Measurements from ENCODE around the gene RBM23. TPM values are rescaled to one million over a fixed set of nuclear protein-coding genes. Genes with fewer than 3 reads are reported as not detected.

Gene RBM23
- total RNA-seq, 1 donor from 2014 or later: 52.4 TPM

DNA sequence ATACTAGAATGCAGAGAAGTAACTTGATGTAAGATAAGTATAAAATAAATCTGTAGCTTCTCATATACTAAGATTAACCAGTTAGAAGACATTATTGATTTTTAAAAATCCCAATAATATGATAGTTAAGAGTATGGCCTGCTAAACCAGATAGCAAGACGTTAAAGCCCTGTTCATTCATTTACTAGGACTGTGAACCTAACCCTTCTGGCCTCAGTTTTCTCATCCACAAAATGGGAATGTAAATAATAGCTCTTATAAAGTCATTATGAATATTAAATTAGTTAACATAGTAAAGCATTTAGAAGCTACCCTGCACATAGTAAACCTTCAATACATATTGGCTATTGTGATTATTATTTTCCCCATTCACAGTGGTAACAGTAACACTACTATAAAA is 16.2 kb upstream of the RBM23 start:
- no peak overlapping the region for H3K27ac Mint-ChIP-seq (ENCODE audit: unreplicated experiment)
- H3K4me1 Mint-ChIP-seq (ENCODE audit: unreplicated experiment): no peaks in the 10 kb centered on the region
- no peak overlapping the region for H3K4me3 Mint-ChIP-seq (ENCODE audit: unreplicated experiment)
- peaks cover 2% of the 10 kb centered on the region for H3K27me3 Mint-ChIP-seq (ENCODE audit: unreplicated experiment)
- TF ChIP-seq, protein P1, sequence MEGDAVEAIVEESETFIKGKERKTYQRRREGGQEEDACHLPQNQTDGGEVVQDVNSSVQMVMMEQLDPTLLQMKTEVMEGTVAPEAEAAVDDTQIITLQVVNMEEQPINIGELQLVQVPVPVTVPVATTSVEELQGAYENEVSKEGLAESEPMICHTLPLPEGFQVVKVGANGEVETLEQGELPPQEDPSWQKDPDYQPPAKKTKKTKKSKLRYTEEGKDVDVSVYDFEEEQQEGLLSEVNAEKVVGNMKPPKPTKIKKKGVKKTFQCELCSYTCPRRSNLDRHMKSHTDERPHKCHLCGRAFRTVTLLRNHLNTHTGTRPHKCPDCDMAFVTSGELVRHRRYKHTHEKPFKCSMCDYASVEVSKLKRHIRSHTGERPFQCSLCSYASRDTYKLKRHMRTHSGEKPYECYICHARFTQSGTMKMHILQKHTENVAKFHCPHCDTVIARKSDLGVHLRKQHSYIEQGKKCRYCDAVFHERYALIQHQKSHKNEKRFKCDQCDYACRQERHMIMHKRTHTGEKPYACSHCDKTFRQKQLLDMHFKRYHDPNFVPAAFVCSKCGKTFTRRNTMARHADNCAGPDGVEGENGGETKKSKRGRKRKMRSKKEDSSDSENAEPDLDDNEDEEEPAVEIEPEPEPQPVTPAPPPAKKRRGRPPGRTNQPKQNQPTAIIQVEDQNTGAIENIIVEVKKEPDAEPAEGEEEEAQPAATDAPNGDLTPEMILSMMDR (IDR thresholded peaks at IDR 0.05; ENCODE audit: unreplicated experiment): no peak
- DNase-seq (ENCODE audit: low spot score): no peak
- no peaks in the 10 kb centered on the region for H3K9me3 Mint-ChIP-seq (ENCODE audit: unreplicated experiment)
- H3K36me3 Mint-ChIP-seq (ENCODE audit: low read depth, unreplicated experiment): no peaks in the 10 kb centered on the region

DNA sequence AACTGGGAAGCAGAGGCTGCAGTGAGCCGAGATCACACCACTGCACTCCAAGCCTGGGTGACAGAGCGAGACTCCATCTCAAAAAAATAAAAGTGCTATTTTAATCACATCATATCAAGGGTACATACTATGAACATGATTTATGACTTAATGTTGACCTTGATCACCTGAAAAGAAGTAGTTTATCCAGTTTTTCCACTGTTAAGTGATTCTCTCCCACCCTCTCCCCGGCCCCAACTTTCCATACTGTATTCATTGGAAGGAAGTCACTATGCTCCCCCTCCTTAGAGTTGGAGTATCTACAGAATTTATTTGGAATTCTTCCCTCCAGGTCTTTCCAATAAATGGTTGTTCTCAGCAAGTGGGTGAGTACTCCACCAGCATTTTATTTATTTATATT is 13.2 kb upstream of the RBM23 start:
- H3K27ac Mint-ChIP-seq (ENCODE audit: unreplicated experiment): no peak overlapping the region
- H3K4me3 Mint-ChIP-seq (ENCODE audit: unreplicated experiment): no peak overlapping the region
- TF ChIP-seq, protein P1 (IDR thresholded peaks at IDR 0.05; ENCODE audit: unreplicated experiment): no peak
- no peaks in the 10 kb centered on the region for H3K9me3 Mint-ChIP-seq (ENCODE audit: unreplicated experiment)
- peaks cover 10% of the 10 kb centered on the region for H3K4me1 Mint-ChIP-seq (ENCODE audit: unreplicated experiment)
- no peak for DNase-seq (ENCODE audit: low spot score)
- no peaks in the 10 kb centered on the region for H3K27me3 Mint-ChIP-seq (ENCODE audit: unreplicated experiment)
- no peaks in the 10 kb centered on the region for H3K36me3 Mint-ChIP-seq (ENCODE audit: low read depth, unreplicated experiment)

DNA sequence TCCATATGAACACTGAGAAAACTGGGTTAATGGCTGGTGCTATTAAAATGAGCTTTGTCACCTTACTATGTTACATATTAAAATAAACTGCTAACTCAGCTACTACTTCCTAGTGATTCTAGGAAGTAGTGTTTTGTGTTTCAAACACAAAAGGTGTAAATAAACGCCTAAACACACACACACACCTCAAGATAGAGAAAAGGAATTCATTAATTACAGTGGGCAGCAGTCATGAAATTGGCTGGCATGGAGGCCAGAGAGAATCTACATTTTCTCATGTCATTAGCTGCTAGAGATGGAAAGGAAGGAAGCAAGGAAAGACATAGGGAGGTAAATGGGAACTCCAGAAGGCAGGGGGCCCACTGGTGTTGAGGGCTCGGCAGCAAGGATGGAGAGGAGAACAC is 11.0 kb upstream of the RBM23 start:
- H3K27ac Mint-ChIP-seq (ENCODE audit: unreplicated experiment): no peak overlapping the region
- peaks cover 4% of the 10 kb centered on the region for H3K36me3 Mint-ChIP-seq (ENCODE audit: low read depth, unreplicated experiment)
- H3K4me3 Mint-ChIP-seq (ENCODE audit: unreplicated experiment): no peak overlapping the region
- H3K27me3 Mint-ChIP-seq (ENCODE audit: unreplicated experiment): no peaks in the 10 kb centered on the region
- H3K4me1 Mint-ChIP-seq (ENCODE audit: unreplicated experiment): peaks cover 10% of the 10 kb centered on the region
- no peak for DNase-seq (ENCODE audit: low spot score)
- no peaks in the 10 kb centered on the region for H3K9me3 Mint-ChIP-seq (ENCODE audit: unreplicated experiment)
- TF ChIP-seq, protein P1 (IDR thresholded peaks at IDR 0.05; ENCODE audit: unreplicated experiment): no peak

GRCh38 chr14:22929104-22929960 is 10.4 kb upstream of the RBM23 start, which contains the start of gene PRMT5:
TSS of gene PRMT5 (minus strand) at chr14:22929376. CDS start at chr14:22929361, 15 bp downstream.
- H3K4me1 Mint-ChIP-seq (ENCODE audit: unreplicated experiment): peaks cover 10% of the 10 kb centered on the region
- H3K27me3 Mint-ChIP-seq (ENCODE audit: unreplicated experiment): no peaks in the 10 kb centered on the region
- no peak within 1 kb of the TSS for H3K27ac Mint-ChIP-seq (ENCODE audit: unreplicated experiment)
- peak; percentile 97 for DNase-seq (ENCODE audit: low spot score)
- TF ChIP-seq, protein P1 (IDR thresholded peaks at IDR 0.05; ENCODE audit: unreplicated experiment): no peak
- H3K4me3 Mint-ChIP-seq (ENCODE audit: unreplicated experiment): no peak within 1 kb of the TSS
- no peaks in the 10 kb centered on the region for H3K9me3 Mint-ChIP-seq (ENCODE audit: unreplicated experiment)
- peaks cover 10% of the 10 kb centered on the region for H3K36me3 Mint-ChIP-seq (ENCODE audit: low read depth, unreplicated experiment)
